NCI-H187 treated with DMSO at 0.1 percent for 48 hours (cell line): ENCODE results near the gene APAF1.

Experiments used
- DNase-seq: peaks from one replicate; lab custom pipeline; 2025; lab: John Stamatoyannopoulos, UW

Gene APAF1

GRCh38 chr12:98725476-98726247, 80.6 kb downstream of the APAF1 start:
- no peak for DNase-seq

- no peak for DNase-seq
Observed at GRCh38 chr12:98727196-98727595, 82.1 kb downstream of the APAF1 start.

GRCh38 chr12:98730412-98730811, 85.3 kb downstream of the APAF1 start:
- no peak for DNase-seq

- DNase-seq = no peak
Observed at GRCh38 chr12:98733667-98734350, 88.7 kb downstream of the APAF1 start.

GRCh38 chr12:98735821-98736220, 90.7 kb downstream of the APAF1 start:
- DNase-seq = no peak

GRCh38 chr12:98736352-98737321, 91.5 kb downstream of the APAF1 start:
- peak; percentile 77 for DNase-seq

- no peak for DNase-seq
Observed at GRCh38 chr12:98737322-98737712, 92.2 kb downstream of the APAF1 start.

GRCh38 chr12:98738002-98738401, 92.9 kb downstream of the APAF1 start:
- DNase-seq = no peak

- DNase-seq = no peak
Observed at GRCh38 chr12:98738539-98738938, 93.4 kb downstream of the APAF1 start.

GRCh38 chr12:98740751-98741150, 95.7 kb downstream of the APAF1 start:
- no peak for DNase-seq

- DNase-seq = no peak
Observed at GRCh38 chr12:98741196-98741555, 96.1 kb downstream of the APAF1 start.

- peak; percentile 99 for DNase-seq
Observed at GRCh38 chr12:98741556-98742265, 96.6 kb downstream of the APAF1 start.

GRCh38 chr12:98743362-98743953, 98.4 kb downstream of the APAF1 start:
- DNase-seq = no peak

GRCh38 chr12:98744680-98745079, 99.6 kb downstream of the APAF1 start:
- no peak for DNase-seq

GRCh38 chr12:98745578-98746391, 100.7 kb downstream of the APAF1 start:
- DNase-seq = no peak

- no peak for DNase-seq
Observed at GRCh38 chr12:98748463-98748862, 103.4 kb downstream of the APAF1 start.

GRCh38 chr12:98750511-98750910, 105.4 kb downstream of the APAF1 start:
- no peak for DNase-seq

GRCh38 chr12:98751580-98752115, 106.6 kb downstream of the APAF1 start:
- DNase-seq = no peak

- no peak for DNase-seq
Observed at GRCh38 chr12:98752726-98753125, 107.6 kb downstream of the APAF1 start.

- no peak for DNase-seq
Observed at GRCh38 chr12:98754095-98754494, 109.0 kb downstream of the APAF1 start.
